Islet of Langerhans (tissue), 1 donor: ENCODE data around the gene TP53TG5.

Experiments
- FAIRE-seq: peaks from one replicate; lab custom pipeline; 2011; peaks lifted over from hg19 to GRCh38; lab: Jason Lieb, UNC

Gene TP53TG5

GRCh38 chr20:45378191-45378590 lies at the start of gene TP53TG5:
TSS of gene TP53TG5 (minus strand) at chr20:45378325. CDS start at chr20:45378236, 89 bp downstream.
- FAIRE-seq, result no peak

- no peak for FAIRE-seq
Measured at GRCh38 chr20:45427236-45428149, 49.4 kb upstream of the TP53TG5 start.

- no peak for FAIRE-seq
Measured at GRCh38 chr20:45426320-45427016, 48.3 kb upstream of the TP53TG5 start.

- FAIRE-seq, result no peak
Measured at GRCh38 chr20:45425561-45425960, 47.4 kb upstream of the TP53TG5 start.

- no peak for FAIRE-seq
Measured at GRCh38 chr20:45423700-45424099, 45.6 kb upstream of the TP53TG5 start.

- FAIRE-seq, result no peak
Measured at GRCh38 chr20:45420125-45420524, 42.0 kb upstream of the TP53TG5 start.

GRCh38 chr20:45419188-45420091 lies 41.3 kb upstream of the TP53TG5 start:
- peak; percentile 89 for FAIRE-seq

- no peak for FAIRE-seq
Measured at GRCh38 chr20:45416917-45417316, 38.8 kb upstream of the TP53TG5 start.

GRCh38 chr20:45415822-45416637 lies 37.9 kb upstream of the TP53TG5 start, which contains the start of gene PIGT:
TSS of gene PIGT (plus strand) at chr20:45416141. CDS start at chr20:45416157, 16 bp downstream.
- FAIRE-seq, result no peak

- FAIRE-seq, result no peak
Measured at GRCh38 chr20:45413479-45413878, 35.4 kb upstream of the TP53TG5 start.

GRCh38 chr20:45412653-45413052 lies 34.5 kb upstream of the TP53TG5 start:
- FAIRE-seq, result no peak

- FAIRE-seq, result no peak
Measured at GRCh38 chr20:45410887-45411286, 32.8 kb upstream of the TP53TG5 start.

- FAIRE-seq, result no peak
Measured at GRCh38 chr20:45409521-45410272, 31.6 kb upstream of the TP53TG5 start.

GRCh38 chr20:45408646-45409213 lies 30.6 kb upstream of the TP53TG5 start:
- no peak for FAIRE-seq

GRCh38 chr20:45407783-45408645 lies 29.9 kb upstream of the TP53TG5 start, which contains the start of gene DBNDD2:
TSS of gene DBNDD2 (plus strand) at chr20:45408289. CDS start at chr20:45408468, 179 bp downstream.
- FAIRE-seq, result no peak

GRCh38 chr20:45407067-45407745 lies 29.1 kb upstream of the TP53TG5 start:
- FAIRE-seq, result no peak

- FAIRE-seq, result no peak
Measured at GRCh38 chr20:45406260-45407066, 28.3 kb upstream of the TP53TG5 start.
